NCI-H1092 treated with DMSO at 0.1 percent for 48 hours (cell line): ENCODE results near the gene TUB.

Source experiments
- DNase-seq: peaks from one replicate; lab custom pipeline; 2025; lab: John Stamatoyannopoulos, UW

Gene TUB

DNA sequence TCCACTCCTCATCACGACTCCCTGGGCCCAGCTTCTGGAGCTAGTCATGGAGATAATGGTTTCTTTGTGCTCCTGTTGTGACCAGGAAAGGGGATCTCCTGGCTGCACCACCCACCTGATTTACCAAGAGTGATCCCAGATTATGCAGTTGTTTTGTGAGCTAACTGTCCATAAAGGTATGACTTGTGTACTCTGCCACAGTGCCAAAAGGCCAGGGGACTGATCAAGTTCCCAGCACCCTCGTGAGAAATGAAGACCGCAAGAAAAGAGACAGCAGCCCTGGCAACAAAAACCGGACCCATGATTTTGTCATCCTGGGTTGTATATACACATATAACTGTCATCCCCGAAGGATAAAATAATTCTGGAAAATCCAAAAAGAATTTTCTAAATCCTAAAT, 26.6 kb downstream of the TUB start:
- DNase-seq, result no peak

DNA sequence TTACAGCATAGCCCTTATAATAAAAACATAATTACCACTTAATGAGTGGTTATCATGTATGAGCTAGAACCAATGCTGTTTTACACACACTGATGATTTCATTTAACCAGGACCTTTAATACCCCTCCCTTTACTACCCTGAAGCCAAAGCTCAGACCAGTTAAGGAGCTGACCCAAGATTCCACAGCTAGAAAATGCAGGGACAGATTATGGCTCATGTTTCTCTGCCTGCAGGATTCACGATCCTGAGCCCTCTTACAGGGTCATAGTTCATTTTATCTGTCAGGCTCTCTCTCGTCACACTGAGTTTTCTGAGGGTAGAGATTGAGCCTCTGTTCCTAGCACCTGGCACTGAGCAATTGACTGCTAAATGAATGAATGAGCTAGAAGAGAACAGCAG, 27.4 kb downstream of the TUB start:
- DNase-seq, result no peak

DNA sequence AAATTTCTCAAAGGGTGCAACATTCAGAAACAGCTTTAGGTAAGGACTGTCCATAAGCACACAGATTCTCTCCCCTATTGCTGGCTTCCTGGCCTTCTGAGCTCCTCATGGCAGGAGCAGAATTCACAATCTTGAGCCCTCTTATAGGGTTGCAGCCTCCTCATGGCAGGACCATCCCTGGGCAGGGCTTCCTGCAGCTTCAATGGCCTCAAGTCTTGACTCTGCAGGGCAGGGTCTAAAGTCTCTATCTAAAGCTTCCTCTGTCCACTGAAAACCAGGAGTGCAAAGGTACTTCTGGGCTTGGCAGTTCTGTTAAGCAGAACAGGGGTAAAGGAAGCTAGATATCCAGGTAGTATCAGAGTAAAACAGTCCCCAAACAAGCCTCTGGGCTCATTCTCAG, 28.7 kb downstream of the TUB start:
- no peak for DNase-seq

DNA sequence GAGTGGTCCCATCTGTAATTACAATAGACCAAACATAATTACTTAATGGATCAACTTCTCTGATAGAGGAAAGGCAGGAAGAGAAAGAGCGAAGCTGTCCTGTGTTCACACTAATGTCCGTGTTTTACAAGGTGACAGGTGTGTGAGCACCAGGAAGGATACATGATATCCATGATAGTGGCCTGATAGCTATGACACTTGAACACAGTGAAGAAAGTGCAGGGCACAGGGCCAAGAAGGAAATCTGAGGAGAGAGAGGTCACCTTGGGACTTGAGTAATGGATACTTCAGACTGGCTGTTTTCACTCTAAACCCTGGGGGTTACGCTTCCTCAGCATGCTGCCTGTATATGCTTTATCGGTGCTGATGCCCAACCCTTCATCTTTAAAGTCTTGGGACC, 29.4 kb downstream of the TUB start:
- DNase-seq, result no peak

DNA sequence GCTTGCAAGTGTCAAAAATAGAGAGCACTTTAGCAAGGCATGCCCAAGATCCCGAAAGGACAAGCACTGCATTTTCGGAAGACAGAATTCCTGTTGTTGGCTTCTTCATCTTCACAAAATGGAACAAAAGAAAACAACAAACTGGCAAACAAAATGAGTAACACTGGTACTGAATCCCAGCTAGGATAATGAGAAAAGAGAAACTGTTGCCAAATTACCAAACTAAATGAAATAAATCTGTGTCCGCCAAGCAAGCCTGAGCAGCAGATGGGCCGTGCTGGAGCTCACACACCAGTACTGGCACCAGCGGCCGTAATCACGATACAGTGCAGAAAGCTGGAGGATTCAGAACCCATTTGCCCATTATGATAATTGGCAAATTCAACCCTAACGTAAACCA, 30.6 kb downstream of the TUB start:
- DNase-seq, result no peak

DNA sequence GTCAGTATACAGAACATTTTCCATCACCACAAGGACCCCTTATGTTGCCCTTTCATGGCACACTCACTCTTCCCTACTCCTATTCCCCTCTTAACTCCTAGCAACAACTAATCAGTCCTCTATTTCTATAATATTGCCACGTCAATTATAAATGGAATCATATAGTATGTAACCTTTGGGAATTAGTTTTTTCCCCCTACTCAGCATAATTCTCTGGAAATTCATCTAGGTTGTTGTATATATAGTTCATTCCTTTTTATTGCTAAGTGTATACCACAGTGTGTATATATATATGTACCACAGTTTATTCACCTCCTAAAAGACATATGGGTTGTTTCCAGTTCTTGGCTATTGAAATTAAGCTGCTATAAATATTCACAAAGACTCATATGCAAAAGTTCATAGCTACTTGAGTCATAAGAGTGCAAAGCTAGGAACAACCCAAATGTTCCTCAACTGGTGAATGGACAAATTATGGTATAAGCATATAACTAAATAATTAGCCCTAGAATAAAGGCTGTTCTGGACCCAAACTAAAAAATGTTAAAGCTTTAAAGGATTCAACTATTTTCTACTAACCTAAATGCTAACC, 41.3 kb downstream of the TUB start:
- DNase-seq, result no peak

DNA sequence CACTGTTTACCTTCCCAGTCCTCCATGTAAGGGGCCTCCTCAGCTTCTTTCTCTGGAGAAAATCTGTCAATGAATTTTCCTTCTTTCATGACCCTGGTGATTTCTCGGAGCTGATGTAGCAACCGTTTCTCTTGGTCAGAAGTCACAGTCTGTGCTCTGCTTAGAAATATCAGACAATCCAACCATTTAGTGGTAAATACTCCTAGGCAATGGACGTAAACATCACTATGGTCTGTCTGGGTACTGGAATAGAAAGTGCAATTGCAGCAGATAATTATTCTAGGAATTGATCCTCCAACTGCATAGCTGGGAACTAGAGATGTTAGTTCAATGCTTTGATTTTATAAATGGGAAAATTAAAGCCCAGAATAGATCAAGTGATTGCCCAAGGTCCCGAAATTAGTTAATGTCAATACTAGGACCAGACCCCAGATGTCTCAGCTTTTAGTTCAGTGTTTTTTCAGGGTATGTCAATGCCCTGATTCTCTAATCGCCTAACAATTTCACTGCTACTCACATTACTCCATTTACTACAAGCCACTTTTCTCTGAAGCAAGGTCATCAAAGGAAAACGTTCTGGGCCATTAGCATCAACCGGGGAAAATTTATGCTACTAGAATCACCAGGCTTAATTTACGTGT, 45.8 kb downstream of the TUB start:
- DNase-seq, result no peak

DNA sequence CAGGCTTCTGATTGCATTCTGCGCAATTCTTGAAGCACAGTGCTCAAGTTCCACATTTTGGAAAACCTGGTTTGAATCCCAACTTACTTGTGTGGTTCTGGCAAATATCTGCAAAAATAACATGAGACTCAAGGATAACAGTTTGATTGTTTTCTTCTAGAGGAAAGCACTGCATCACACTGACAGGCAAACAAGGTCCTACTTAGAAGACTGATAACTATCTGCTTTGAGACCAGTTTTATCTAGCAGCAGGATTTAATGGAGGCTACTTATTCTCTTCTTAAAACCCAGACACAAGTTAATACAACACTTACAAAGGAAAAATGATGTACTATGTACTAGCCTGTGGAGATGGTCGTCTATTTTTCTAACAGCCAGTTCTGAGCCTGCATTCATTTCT, 46.4 kb downstream of the TUB start:
- no peak for DNase-seq

DNA sequence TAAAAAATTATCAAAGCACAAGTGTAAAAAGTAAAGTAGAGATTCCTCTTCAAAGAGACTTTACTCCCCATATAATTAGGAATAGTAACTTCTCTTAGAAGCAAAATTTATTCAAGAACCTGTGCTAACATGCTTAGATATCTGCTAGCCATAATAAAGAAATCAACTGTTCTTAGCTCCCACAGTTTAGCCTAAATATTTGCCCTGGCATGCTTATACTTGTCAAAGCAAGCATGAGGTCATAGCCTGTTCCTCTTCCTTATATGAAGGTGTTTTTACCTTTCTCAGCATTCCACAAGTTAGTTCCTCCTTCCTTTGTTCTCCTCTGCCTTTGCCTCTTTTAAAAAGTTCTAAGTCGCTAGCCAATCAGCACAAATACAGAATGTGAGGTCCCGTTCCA, 57.5 kb downstream of the TUB start:
- DNase-seq, result no peak

DNA sequence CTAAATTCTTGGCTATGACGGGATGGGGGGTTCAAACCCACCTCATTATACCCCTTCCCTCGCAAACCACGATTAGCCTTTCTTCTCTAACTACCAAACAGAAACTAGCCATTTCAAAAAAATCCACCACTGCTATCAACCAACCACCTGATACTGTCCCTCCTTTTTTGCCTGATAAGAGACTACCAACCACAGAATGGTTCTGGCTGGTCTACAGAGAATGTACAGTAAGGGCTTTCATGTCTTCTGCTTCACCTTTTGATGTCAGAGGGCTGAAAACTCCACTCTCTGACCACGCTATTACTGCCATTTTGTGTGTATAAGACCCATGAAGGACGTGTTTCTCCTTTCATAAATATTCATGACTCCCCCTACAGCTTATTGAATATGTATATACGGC, 68.7 kb downstream of the TUB start:
- no peak for DNase-seq
